K562 (cell line): ENCODE data around the gene CACNA2D2. TPM values are rescaled to one million over a fixed set of nuclear protein-coding genes. Genes with fewer than 3 reads are reported as not detected.
A peak's percentile ranks its signal among the peaks of the same experiment; 100 is the strongest.

Experiments used
- FOXP1 ChIP-seq: sonication (generic); formaldehyde crosslinking; IDR thresholded peaks from 2 replicates; pipeline ENCODE4 v1.8.0; 2022; ENCODE audit warnings: mild to moderate bottlenecking, missing genetic modification reagents
- IRF2 ChIP-seq: sonication (generic); formaldehyde crosslinking; IDR thresholded peaks from 2 replicates; pipeline ENCODE4 v1.8.1; 2022; ENCODE audit warnings: mild to moderate bottlenecking, missing genetic modification reagents
- MAFK ChIP-seq: IDR thresholded peaks from 2 replicates; pipeline ENCODE4 v1.6.1; 2011; ENCODE audit warnings: low read length, improper control_type of control experiment
- MEF2D ChIP-seq: conservative IDR thresholded peaks from 2 replicates; pipeline ENCODE4 v1.6.1; 2016; ENCODE audit warnings: low read depth, missing genetic modification characterization, missing compliant biosample characterization
- MLX ChIP-seq, 2 experiments: fragments of 450-650 bp in 1 of 2; sonication (generic) in 1 of 2; formaldehyde crosslinking; conservative IDR thresholded peaks; 2 replicates each; pipeline versions ENCODE4 v1.4.0 to v1.8.1; 2020 to 2022; ENCODE audit warnings: mild to moderate bottlenecking in 1 of 2, missing genetic modification reagents in 1 of 2
- NR2C2 ChIP-seq, 2 experiments: fragments of 200-800 bp in 1 of 2; sonication (Bioruptor generic) in 1 of 2; sonication (generic) in 1 of 2; formaldehyde crosslinking in 1 of 2; IDR thresholded peaks; 2 replicates each; pipeline versions ENCODE4 v1.6.1 to v1.8.0; 2016 to 2022; ENCODE audit warnings: mild to moderate bottlenecking in 1 of 2, missing compliant biosample characterization in 1 of 2, missing genetic modification characterization in 1 of 2, missing genetic modification reagents in 1 of 2
- PHTF2 ChIP-seq: fragments of 250-450 bp; sonication (Bioruptor Pico); IDR thresholded peaks from 2 replicates; pipeline ENCODE4 v1.5.0; 2021; ENCODE audit warnings: mild to moderate bottlenecking
- ZNF263 ChIP-seq: sonication (generic); formaldehyde crosslinking; IDR thresholded peaks from 2 replicates; pipeline ENCODE4 v1.8.0; 2022; ENCODE audit warnings: mild to moderate bottlenecking, missing genetic modification reagents, borderline replicate concordance
- ZNF384 ChIP-seq: IDR thresholded peaks from 2 replicates; pipeline ENCODE4 v1.6.1; 2012; ENCODE audit warnings: low read depth, low read length, improper control_type of control experiment
- ZNF695 ChIP-seq: fragments of 450-650 bp; formaldehyde crosslinking; IDR thresholded peaks from 2 replicates; pipeline ENCODE4 v1.4.0; 2020; ENCODE audit warnings: mild to moderate bottlenecking, moderate library complexity
- polyA plus RNA-seq, 8 experiments: library from polyadenylated mRNA; depleted of rRNA in 4 of 8; stranded (reverse) in 5 of 8; unstranded in 3 of 8; fragments of >200 nt; fragmentation: Nextera tagmentation in 2 of 8; fragmentation: Illumina TruSeq in 1 of 8; extraction: Ambion mirVana in 2 of 8; extraction: Trizol in 1 of 8; gene quantifications; 2 replicates each; pipeline versions ENCODE4 v1.2.1 to v1.2.3, GENCODE V29; 2011 to 2014; ENCODE audit warnings: inconsistent platforms in 1 of 8, missing spikeins in 1 of 8
- total RNA-seq, 7 experiments: library from RNA; depleted of rRNA in 6 of 7; stranded (reverse); fragments of >200 nt in 6 of 7; fragmentation: Illumina TruSeq in 2 of 7; extraction: Trizol in 2 of 7; gene quantifications; 2 replicates each; pipeline versions ENCODE4 v1.2.1 to v1.2.3, GENCODE V29; 2011 to 2021; ENCODE audit warnings: low replicate concordance in 1 of 7
- TF ChIP-seq, protein P1 (sequence below): fragments of 450-650 bp; IDR thresholded peaks from 2 replicates; pipeline ENCODE4 v1.6.1; 2016; ENCODE audit warnings: mild to moderate bottlenecking, moderate library complexity
- TF ChIP-seq, protein P2 (sequence below): sonication (generic); formaldehyde crosslinking; IDR thresholded peaks from 2 replicates; pipeline ENCODE4 v1.8.0; 2022; ENCODE audit warnings: mild to moderate bottlenecking, low read depth, missing genetic modification reagents

CACNA2D2 gene
- total and polyA plus RNA-seq, 9 of the 15 experiments (the other 6 are each of a cell fraction or from before 2014, with no cell fraction given), result 0.11 to 0.58 (median 0.36) TPM; not detected in 2

GRCh38 chr3:50525987-50526386 is 22.6 kb upstream of the CACNA2D2 start (continued):
- TF ChIP-seq, protein P1, sequence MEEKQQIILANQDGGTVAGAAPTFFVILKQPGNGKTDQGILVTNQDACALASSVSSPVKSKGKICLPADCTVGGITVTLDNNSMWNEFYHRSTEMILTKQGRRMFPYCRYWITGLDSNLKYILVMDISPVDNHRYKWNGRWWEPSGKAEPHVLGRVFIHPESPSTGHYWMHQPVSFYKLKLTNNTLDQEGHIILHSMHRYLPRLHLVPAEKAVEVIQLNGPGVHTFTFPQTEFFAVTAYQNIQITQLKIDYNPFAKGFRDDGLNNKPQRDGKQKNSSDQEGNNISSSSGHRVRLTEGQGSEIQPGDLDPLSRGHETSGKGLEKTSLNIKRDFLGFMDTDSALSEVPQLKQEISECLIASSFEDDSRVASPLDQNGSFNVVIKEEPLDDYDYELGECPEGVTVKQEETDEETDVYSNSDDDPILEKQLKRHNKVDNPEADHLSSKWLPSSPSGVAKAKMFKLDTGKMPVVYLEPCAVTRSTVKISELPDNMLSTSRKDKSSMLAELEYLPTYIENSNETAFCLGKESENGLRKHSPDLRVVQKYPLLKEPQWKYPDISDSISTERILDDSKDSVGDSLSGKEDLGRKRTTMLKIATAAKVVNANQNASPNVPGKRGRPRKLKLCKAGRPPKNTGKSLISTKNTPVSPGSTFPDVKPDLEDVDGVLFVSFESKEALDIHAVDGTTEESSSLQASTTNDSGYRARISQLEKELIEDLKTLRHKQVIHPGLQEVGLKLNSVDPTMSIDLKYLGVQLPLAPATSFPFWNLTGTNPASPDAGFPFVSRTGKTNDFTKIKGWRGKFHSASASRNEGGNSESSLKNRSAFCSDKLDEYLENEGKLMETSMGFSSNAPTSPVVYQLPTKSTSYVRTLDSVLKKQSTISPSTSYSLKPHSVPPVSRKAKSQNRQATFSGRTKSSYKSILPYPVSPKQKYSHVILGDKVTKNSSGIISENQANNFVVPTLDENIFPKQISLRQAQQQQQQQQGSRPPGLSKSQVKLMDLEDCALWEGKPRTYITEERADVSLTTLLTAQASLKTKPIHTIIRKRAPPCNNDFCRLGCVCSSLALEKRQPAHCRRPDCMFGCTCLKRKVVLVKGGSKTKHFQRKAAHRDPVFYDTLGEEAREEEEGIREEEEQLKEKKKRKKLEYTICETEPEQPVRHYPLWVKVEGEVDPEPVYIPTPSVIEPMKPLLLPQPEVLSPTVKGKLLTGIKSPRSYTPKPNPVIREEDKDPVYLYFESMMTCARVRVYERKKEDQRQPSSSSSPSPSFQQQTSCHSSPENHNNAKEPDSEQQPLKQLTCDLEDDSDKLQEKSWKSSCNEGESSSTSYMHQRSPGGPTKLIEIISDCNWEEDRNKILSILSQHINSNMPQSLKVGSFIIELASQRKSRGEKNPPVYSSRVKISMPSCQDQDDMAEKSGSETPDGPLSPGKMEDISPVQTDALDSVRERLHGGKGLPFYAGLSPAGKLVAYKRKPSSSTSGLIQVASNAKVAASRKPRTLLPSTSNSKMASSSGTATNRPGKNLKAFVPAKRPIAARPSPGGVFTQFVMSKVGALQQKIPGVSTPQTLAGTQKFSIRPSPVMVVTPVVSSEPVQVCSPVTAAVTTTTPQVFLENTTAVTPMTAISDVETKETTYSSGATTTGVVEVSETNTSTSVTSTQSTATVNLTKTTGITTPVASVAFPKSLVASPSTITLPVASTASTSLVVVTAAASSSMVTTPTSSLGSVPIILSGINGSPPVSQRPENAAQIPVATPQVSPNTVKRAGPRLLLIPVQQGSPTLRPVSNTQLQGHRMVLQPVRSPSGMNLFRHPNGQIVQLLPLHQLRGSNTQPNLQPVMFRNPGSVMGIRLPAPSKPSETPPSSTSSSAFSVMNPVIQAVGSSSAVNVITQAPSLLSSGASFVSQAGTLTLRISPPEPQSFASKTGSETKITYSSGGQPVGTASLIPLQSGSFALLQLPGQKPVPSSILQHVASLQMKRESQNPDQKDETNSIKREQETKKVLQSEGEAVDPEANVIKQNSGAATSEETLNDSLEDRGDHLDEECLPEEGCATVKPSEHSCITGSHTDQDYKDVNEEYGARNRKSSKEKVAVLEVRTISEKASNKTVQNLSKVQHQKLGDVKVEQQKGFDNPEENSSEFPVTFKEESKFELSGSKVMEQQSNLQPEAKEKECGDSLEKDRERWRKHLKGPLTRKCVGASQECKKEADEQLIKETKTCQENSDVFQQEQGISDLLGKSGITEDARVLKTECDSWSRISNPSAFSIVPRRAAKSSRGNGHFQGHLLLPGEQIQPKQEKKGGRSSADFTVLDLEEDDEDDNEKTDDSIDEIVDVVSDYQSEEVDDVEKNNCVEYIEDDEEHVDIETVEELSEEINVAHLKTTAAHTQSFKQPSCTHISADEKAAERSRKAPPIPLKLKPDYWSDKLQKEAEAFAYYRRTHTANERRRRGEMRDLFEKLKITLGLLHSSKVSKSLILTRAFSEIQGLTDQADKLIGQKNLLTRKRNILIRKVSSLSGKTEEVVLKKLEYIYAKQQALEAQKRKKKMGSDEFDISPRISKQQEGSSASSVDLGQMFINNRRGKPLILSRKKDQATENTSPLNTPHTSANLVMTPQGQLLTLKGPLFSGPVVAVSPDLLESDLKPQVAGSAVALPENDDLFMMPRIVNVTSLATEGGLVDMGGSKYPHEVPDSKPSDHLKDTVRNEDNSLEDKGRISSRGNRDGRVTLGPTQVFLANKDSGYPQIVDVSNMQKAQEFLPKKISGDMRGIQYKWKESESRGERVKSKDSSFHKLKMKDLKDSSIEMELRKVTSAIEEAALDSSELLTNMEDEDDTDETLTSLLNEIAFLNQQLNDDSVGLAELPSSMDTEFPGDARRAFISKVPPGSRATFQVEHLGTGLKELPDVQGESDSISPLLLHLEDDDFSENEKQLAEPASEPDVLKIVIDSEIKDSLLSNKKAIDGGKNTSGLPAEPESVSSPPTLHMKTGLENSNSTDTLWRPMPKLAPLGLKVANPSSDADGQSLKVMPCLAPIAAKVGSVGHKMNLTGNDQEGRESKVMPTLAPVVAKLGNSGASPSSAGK, result peak; percentile 66
- TF ChIP-seq MAFK (peak; percentile 77), ZNF263 (CRISPR knock-in tag) (peak; percentile 77), NR2C2 (CRISPR knock-in tag; IDR thresholded peaks at IDR 0.05) (peak; percentile 65), NR2C2 (tag; IDR thresholded peaks at IDR 0.05) (no peak), MLX (CRISPR knock-in tag; conservative IDR thresholded peaks at IDR 0.05) (no peak), ZNF384 (no peak), ZNF695 (CRISPR knock-in tag) (no peak), PHTF2 (CRISPR knock-in tag) (no peak), IRF2 (CRISPR knock-in tag) (peak; percentile 29; the same call in 1 of the 2 replicates), FOXP1 (CRISPR knock-in tag) (peak; percentile 66; the same call in 1 of the 2 replicates), MEF2D (tag) (no peak)
- TF ChIP-seq, protein P2, sequence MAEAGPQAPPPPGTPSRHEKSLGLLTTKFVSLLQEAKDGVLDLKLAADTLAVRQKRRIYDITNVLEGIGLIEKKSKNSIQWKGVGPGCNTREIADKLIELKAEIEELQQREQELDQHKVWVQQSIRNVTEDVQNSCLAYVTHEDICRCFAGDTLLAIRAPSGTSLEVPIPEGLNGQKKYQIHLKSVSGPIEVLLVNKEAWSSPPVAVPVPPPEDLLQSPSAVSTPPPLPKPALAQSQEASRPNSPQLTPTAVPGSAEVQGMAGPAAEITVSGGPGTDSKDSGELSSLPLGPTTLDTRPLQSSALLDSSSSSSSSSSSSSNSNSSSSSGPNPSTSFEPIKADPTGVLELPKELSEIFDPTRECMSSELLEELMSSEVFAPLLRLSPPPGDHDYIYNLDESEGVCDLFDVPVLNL (CRISPR knock-in tag), result peak; percentile 75; the same call in 1 of the 2 replicates
